Endothelial cell of umbilical vein (primary cell): ENCODE results near the gene LPIN1. TPM values are rescaled to one million over a fixed set of nuclear protein-coding genes. Genes with fewer than 3 reads are reported as not detected.

Source experiments
- BruUV-seq: library from RNA; stranded (reverse); fragments of 400-500 nt; replicated peaks from 2 replicates; lab custom pipeline; 2021; lab: Mats Ljungman, UMichigan
- CTCF ChIA-PET: fragments of 300-600, 350-600 bp; sonication (Branson Sonifier 250); formaldehyde crosslinking; loops from one replicate; lab custom pipeline; 2021; ENCODE audit warnings: antibody characterized with exemption, inconsistent platforms; lab: Charles Lee
- POLR2A ChIA-PET: fragments of 300-600, 350-600 bp; sonication (Branson Sonifier 250); formaldehyde crosslinking; loops from one replicate; lab custom pipeline; 2021; ENCODE audit warnings: antibody characterized with exemption, inconsistent platforms; lab: Charles Lee
- DNase-seq: peaks from one replicate; pipeline ENCODE4 v3.0.0-alpha.2; 2011; ENCODE audit warnings: low read depth, low spot score
- FAIRE-seq: peaks from 2 replicates; lab custom pipeline; 2011; peaks lifted over from hg19 to GRCh38; lab: Jason Lieb, UNC
- H2AFZ ChIP-seq: 2 replicates; pipeline ENCODE4 v1.6.0; 2012; ENCODE audit warnings: low read depth, low read length, control low read depth, inconsistent platforms
- H3K27ac ChIP-seq: 2 replicates; pipeline ENCODE4 v1.5.1; 2011; ENCODE audit warnings: low read depth, mild to moderate bottlenecking, control low read depth, low read length, moderate library complexity; ENCODE audit not compliant: insufficient read depth
- H3K27me3 ChIP-seq, 2 experiments: 2 replicates each; pipeline versions ENCODE4 v1.6.0 to v1.6.1; 2011; ENCODE audit warnings: low read length in 2 of 2, mixed read lengths in 1 of 2; ENCODE audit not compliant: control insufficient read depth in 2 of 2, insufficient read depth in 2 of 2
- H3K36me3 ChIP-seq, 2 experiments: 2 replicates in 1 of 2; 3 replicates in 1 of 2; pipeline ENCODE4 v1.5.1; 2011; ENCODE audit warnings: low read length in 2 of 2, mild to moderate bottlenecking in 1 of 2, moderate library complexity in 1 of 2; ENCODE audit not compliant: control insufficient read depth in 2 of 2, insufficient read depth in 2 of 2; ENCODE audit errors: extremely low read depth in 1 of 2
- H3K4me1 ChIP-seq: 3 replicates; pipeline ENCODE4 v1.5.1; 2011; ENCODE audit warnings: mild to moderate bottlenecking, low read length; ENCODE audit not compliant: control insufficient read depth, insufficient read depth; ENCODE audit errors: extremely low read depth
- H3K4me2 ChIP-seq: 2 replicates; pipeline ENCODE4 v1.6.1; 2011; ENCODE audit warnings: low read length, control low read depth, mixed read lengths; ENCODE audit not compliant: insufficient read depth
- H3K4me3 ChIP-seq, 3 experiments: fragments of 200-600 bp in 1 of 3; sonication (generic), shearing (Covaris generic) in 1 of 3; replicated peaks in 1 of 3; 2 replicates each; pipeline ENCODE4 v1.5.1; 2011 to 2016; ENCODE audit warnings: control low read depth in 3 of 3, low read length in 3 of 3, mild to moderate bottlenecking in 2 of 3, inconsistent platforms in 1 of 3, low read depth in 1 of 3, moderate library complexity in 1 of 3; ENCODE audit not compliant: insufficient read depth in 1 of 3
- H3K79me2 ChIP-seq: 2 replicates; pipeline ENCODE4 v1.6.0; 2012; ENCODE audit warnings: low read length, inconsistent platforms; ENCODE audit not compliant: control insufficient read depth, insufficient read depth
- H3K9ac ChIP-seq: replicated peaks from 2 replicates; pipeline ENCODE3; 2011; ENCODE audit warnings: low read length, control low read depth; ENCODE audit not compliant: insufficient read depth; ENCODE audit errors: extremely low read depth
- H3K9me1 ChIP-seq: replicated peaks from 3 replicates; pipeline ENCODE4 v1.6.0; 2011; ENCODE audit warnings: mild to moderate bottlenecking, low read length; ENCODE audit not compliant: control insufficient read depth, insufficient read depth; ENCODE audit errors: extremely low read depth
- H3K9me3 ChIP-seq: replicated peaks from 2 replicates; pipeline ENCODE4 v1.5.1; 2012; ENCODE audit warnings: low read length, inconsistent platforms; ENCODE audit not compliant: control insufficient read depth, insufficient read depth
- H4K20me1 ChIP-seq: replicated peaks from 2 replicates; pipeline ENCODE3; 2011; ENCODE audit warnings: mild to moderate bottlenecking, low read length; ENCODE audit not compliant: control insufficient read depth, insufficient read depth; ENCODE audit errors: extremely low read depth
- CTCF ChIP-seq, 2 donors: IDR thresholded peaks; 1 replicate in 1 of 2; 2 replicates in 1 of 2; pipeline ENCODE4 v1.5.1; 2011; ENCODE audit warnings: low read length in 2 of 2, mild to moderate bottlenecking in 2 of 2, moderate library complexity in 2 of 2, control low read depth in 1 of 2, inconsistent platforms in 1 of 2, low read depth in 1 of 2; ENCODE audit not compliant: insufficient read depth in 1 of 2; ENCODE audit errors: extremely low read depth in 1 of 2
- EZH2 ChIP-seq: IDR thresholded peaks from 2 replicates; pipeline ENCODE4 v1.6.1; 2012; ENCODE audit warnings: borderline replicate concordance, low read depth, mild to moderate bottlenecking, moderate library complexity, low read length, inconsistent platforms; ENCODE audit not compliant: severe bottlenecking
- FOS ChIP-seq: IDR thresholded peaks from 2 replicates; pipeline ENCODE4 v1.6.1; 2011; ENCODE audit warnings: mild to moderate bottlenecking, low read length, moderate library complexity, borderline replicate concordance; ENCODE audit not compliant: insufficient read depth
- GATA2 ChIP-seq: IDR thresholded peaks from 2 replicates; pipeline ENCODE4 v1.7.0; 2011; ENCODE audit warnings: low read depth, mild to moderate bottlenecking, moderate library complexity, mixed read lengths, low read length; ENCODE audit not compliant: insufficient read length, insufficient read depth
- JUN ChIP-seq: IDR thresholded peaks from 2 replicates; pipeline ENCODE4 v1.6.1; 2011; ENCODE audit warnings: borderline replicate concordance, low read depth; ENCODE audit not compliant: insufficient read length, insufficient read depth
- MAX ChIP-seq: IDR thresholded peaks from 2 replicates; pipeline ENCODE4 v1.6.1; 2011; ENCODE audit not compliant: insufficient read depth, insufficient read length
- MYC ChIP-seq: IDR thresholded peaks from one replicate; pipeline ENCODE4 v1.6.1; 2011; ENCODE audit warnings: mild to moderate bottlenecking, low read depth, low read length
- POLR2A ChIP-seq: IDR thresholded peaks from 2 replicates; pipeline ENCODE4 v1.6.1; 2012; ENCODE audit warnings: low read depth, mild to moderate bottlenecking, control low read depth, low read length
- POLR2AphosphoS5 ChIP-seq: IDR thresholded peaks from 2 replicates; pipeline ENCODE4 v1.6.1; 2012; ENCODE audit warnings: low read depth, mild to moderate bottlenecking, control low read depth, low read length, moderate library complexity; ENCODE audit not compliant: insufficient read depth
- dilution Hi-C: fragments of 300-500 bp; cut with MboI; formaldehyde crosslinking; loops from one replicate; pipeline ENCODE4 v1.15.0; 2019; ENCODE audit warnings: low sequenced_read_pairs; ENCODE audit not compliant: extremely low pct_ligation_motif_present
- intact Hi-C: fragments of 100-400 bp; cut with micrococcal nuclease; formaldehyde crosslinking; loops from one replicate; pipeline ENCODE4 v1.10.0; 2022
- polyA plus RNA-seq, 4 experiments: library from polyadenylated mRNA; depleted of rRNA in 3 of 4; stranded (reverse) in 3 of 4; unstranded in 1 of 4; fragments of >200 nt; gene quantifications; 2 replicates each; pipeline versions ENCODE4 v1.2.1 to v1.2.3, GENCODE V29; 2011 to 2012; ENCODE audit warnings: missing spikeins in 1 of 4
- total RNA-seq: library from RNA; stranded (reverse); gene quantifications from 2 replicates; pipeline ENCODE4 v1.2.3, GENCODE V29; 2021

The LPIN1 gene
- total and polyA plus RNA-seq, 2 donors (not counting 3 experiments of a cell fraction or from before 2014, with no cell fraction given) = 26.6 to 80.4 TPM

- Histone ChIP-seq H4K20me1 (no peaks in the 10 kb centered on the region), H3K4me1 (peaks cover 8% of the 10 kb centered on the region), H2AFZ (no peak overlapping the region), H3K27ac (no peak overlapping the region), H3K4me2 (no peak overlapping the region), H3K9me3 (no peaks in the 10 kb centered on the region), H3K4me3 (no peak overlapping the region), H3K27me3 (peaks cover 2 to 11% of the 10 kb centered on the region in 2 experiments), H3K9ac (no peak overlapping the region), H3K79me2 (no peaks in the 10 kb centered on the region), H3K9me1 (no peaks in the 10 kb centered on the region), H3K36me3 (no peaks in the 10 kb centered on the region)
- no peak for TF ChIP-seq CTCF (IDR thresholded peaks at IDR 0.05; ENCODE audit: extremely low read depth in 1 of 2, insufficient read depth in 1 of 2, low read depth in 1 of 2, low read length in 2 of 2)
- TF ChIP-seq MAX = no peak
- TF ChIP-seq MYC = no peak
- TF ChIP-seq GATA2 = no peak
- no peak for TF ChIP-seq POLR2AphosphoS5
- no peak for TF ChIP-seq JUN
- no peak for TF ChIP-seq POLR2A
- TF ChIP-seq FOS = no peak
- TF ChIP-seq EZH2 = no peak
- FAIRE-seq (no peak), DNase-seq (no peak)
- no TSS peak for BruUV-seq
- dilution Hi-C loops (no loop called here), intact Hi-C loops (no loop called here)
- ChIA-PET POLR2A (no interaction called here), CTCF (interaction anchor here (1.2 kb wide), 1 partner anchor 1169 kb away, joined by 3 read pairs; no protein-coding TSS in a partner anchor)
These were observed 91.7 kb downstream of the LPIN1 start for GRCh38 chr2:11837875-11838734.
